ENCODE data around the gene TFPT. TPM values are rescaled to one million over a fixed set of nuclear protein-coding genes. Genes with fewer than 3 reads are reported as not detected.

Gene TFPT, protein sequence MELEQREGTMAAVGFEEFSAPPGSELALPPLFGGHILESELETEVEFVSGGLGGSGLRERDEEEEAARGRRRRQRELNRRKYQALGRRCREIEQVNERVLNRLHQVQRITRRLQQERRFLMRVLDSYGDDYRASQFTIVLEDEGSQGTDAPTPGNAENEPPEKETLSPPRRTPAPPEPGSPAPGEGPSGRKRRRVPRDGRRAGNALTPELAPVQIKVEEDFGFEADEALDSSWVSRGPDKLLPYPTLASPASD
- 10 to 100 TPM in 3 of 4 donors, 1 to 10 TPM in 1; 7.5 to 18.1 (median 17.5) TPM for total RNA-seq

DNA sequence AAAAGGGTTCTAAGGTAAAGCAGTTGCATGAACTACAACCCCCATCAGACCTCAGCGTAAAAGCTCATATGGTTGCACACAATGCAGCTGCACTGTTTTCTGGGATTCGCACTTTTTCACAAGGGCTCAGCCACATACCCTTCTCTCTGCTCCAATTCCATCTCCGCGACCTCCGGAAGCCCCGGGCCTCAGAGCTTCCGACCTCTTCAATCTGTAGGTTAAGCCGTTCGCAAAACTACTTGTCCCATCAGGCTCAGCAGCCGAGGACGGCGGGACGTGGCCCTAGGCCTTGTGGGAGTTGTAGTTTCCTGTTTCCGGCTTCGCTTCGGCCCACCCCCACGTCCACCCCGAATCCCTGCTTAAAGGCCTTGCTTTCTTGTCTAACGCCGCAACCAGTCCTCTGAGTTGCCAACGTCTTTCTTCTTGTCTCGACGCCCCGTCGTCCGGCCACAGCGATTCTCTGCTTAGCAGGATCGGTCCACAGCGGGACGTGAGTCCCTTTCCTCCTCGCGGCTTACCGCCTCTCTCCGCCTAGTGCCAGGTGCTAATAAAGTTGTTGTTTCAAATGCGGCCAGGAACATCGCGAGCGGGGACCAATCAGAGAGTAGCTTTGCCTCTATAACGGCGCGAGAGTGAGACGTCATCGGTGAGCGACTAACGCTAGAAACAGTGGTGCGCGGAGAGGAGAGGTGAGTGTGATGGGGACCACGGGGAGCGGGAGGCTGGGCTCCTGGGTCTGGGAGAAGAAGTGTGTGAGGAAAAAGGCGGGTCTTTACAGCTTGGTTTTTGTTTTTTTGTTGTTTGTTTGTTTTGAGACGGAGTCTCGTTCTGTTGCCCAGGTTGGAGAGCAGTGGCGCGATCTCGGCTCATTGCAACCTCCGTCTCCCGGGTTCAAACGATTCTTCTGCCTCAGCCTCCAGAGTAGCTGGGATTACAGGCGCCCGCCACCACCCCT is at the start of gene TFPT, which contains the start of gene PRPF31:
Gene TFPT (minus strand): TSS at position 549 of the 955 bp plus-strand sequence. CDS start 388 bp downstream, at position 161.
Gene PRPF31 (plus strand): TSS at position 646 of the 955 bp plus-strand sequence. CDS start 2,525 bp downstream, outside the sequence.
- H3K4me1 ChIP-seq: peaks cover 21% of the 10 kb centered on the region in 2 donors
- H3K4me3 ChIP-seq: peak within 1 kb of the TSS; percentile 69 to 98 (median 91)
- no peaks in the 10 kb centered on the region for H3K9me3 ChIP-seq
- H3K27ac ChIP-seq: peak within 1 kb of the TSS; percentile 87 to 99 (median 90)
- H3K36me3 ChIP-seq: peaks cover 0 to 31% of the 10 kb centered on the region in 2 donors
- in situ Hi-C loops (cut with MboI; ENCODE audit: low sequenced_read_pairs in 4 of 4) (loop anchor here in 1 of 4 donors (10.0 to 25.0 kb wide), 2 partner anchors 141 to 997 kb away; partner anchors contain the start of gene PPP1R12C), intact Hi-C loops (cut with DNase I; ENCODE audit: low total_unique reads) (loop anchor here (1.0 kb wide), 4 partner anchors 13 to 349 kb away; partner anchors contain the start of gene NDUFA3)
- DNase-seq (peak; percentile 94 to 95), ATAC-seq (peak; percentile 95 to 97)
- no peaks in the 10 kb centered on the region for H3K27me3 ChIP-seq
- peak in 1 of 5 experiments; percentile 24 for TF ChIP-seq CTCF (IDR thresholded peaks at IDR 0.05 in 4 of 5, conservative IDR thresholded peaks at IDR 0.05 in 1 of 5)
- TF ChIP-seq POLR2A (IDR thresholded peaks at IDR 0.05): peak; percentile 63 to 76

- DNase-seq: no peak
- no peak overlapping the region for H3K4me3 ChIP-seq
- in situ Hi-C loops (cut with MboI; ENCODE audit: low sequenced_read_pairs in 4 of 4): loop anchor here in 2 of 4 donors (5.0 kb wide), 1 partner anchor 67 kb away; no protein-coding TSS in a partner anchor
- peaks cover 16 to 17% (median 17%) of the 10 kb centered on the region in 3 donors for H3K27me3 ChIP-seq
- no peaks in the 10 kb centered on the region for H3K9me3 ChIP-seq
- ATAC-seq: no peak
- no peak overlapping the region for H3K27ac ChIP-seq
- no peak for TF ChIP-seq POLR2A (IDR thresholded peaks at IDR 0.05)
- TF ChIP-seq CTCF (IDR thresholded peaks at IDR 0.05 in 4 of 5, conservative IDR thresholded peaks at IDR 0.05 in 1 of 5): no peak
- intact Hi-C loops (cut with DNase I; ENCODE audit: low total_unique reads): loop anchor here (5.0 to 10.0 kb wide), 2 partner anchors 227 to 300 kb away; partner anchors contain the start of gene LENG9
- H3K4me1 ChIP-seq: peaks cover 13 to 28% of the 10 kb centered on the region in 2 donors
- H3K36me3 ChIP-seq: no peaks in the 10 kb centered on the region
Observed at GRCh38 chr19:54165222-54165621, 49.8 kb upstream of the TFPT start.

- H3K4me1 ChIP-seq: peaks cover 15 to 31% of the 10 kb centered on the region in 2 donors
- in situ Hi-C loops (cut with MboI; ENCODE audit: low sequenced_read_pairs in 4 of 4) (loop anchor here in 3 of 4 donors (5.0 kb wide), 1 partner anchor 68 kb away; no protein-coding TSS in a partner anchor), intact Hi-C loops (cut with DNase I; ENCODE audit: low total_unique reads) (loop anchor here (5.0 to 10.0 kb wide), 3 partner anchors 38 to 300 kb away; partner anchors contain the start of genes LENG9 and RPS9)
- H3K9me3 ChIP-seq: no peaks in the 10 kb centered on the region
- no peak overlapping the region for H3K4me3 ChIP-seq
- H3K27ac ChIP-seq: no peak overlapping the region
- ATAC-seq (no peak), DNase-seq (no peak)
- H3K36me3 ChIP-seq: no peaks in the 10 kb centered on the region
- peaks cover 16 to 17% (median 17%) of the 10 kb centered on the region in 3 donors for H3K27me3 ChIP-seq
- TF ChIP-seq POLR2A (IDR thresholded peaks at IDR 0.05) (no peak), CTCF (IDR thresholded peaks at IDR 0.05 in 4 of 5, conservative IDR thresholded peaks at IDR 0.05 in 1 of 5) (no peak)
Observed at GRCh38 chr19:54164369-54165068, 49.1 kb upstream of the TFPT start.

- Histone ChIP-seq H3K4me3 (peak overlapping the region in 2 of 4 donors; percentile 46 to 57), H3K4me1 (peaks cover 23 to 39% of the 10 kb centered on the region in 2 donors), H3K27me3 (peaks cover 16 to 17% (median 17%) of the 10 kb centered on the region in 3 donors), H3K27ac (no peak overlapping the region), H3K9me3 (no peaks in the 10 kb centered on the region), H3K36me3 (peaks cover 0 to 4% of the 10 kb centered on the region in 2 donors)
- no peak for DNase-seq
- no peak for ATAC-seq
- intact Hi-C loops (cut with DNase I; ENCODE audit: low total_unique reads): loop anchor here (5.0 to 10.0 kb wide), 2 partner anchors 39 to 302 kb away; partner anchors contain the start of genes LENG9 and RPS9
- in situ Hi-C loops (cut with MboI; ENCODE audit: low sequenced_read_pairs in 4 of 4): loop anchor here in 1 of 4 donors (5.0 kb wide), 1 partner anchor 69 kb away; no protein-coding TSS in a partner anchor
- TF ChIP-seq POLR2A (IDR thresholded peaks at IDR 0.05) (no peak), CTCF (IDR thresholded peaks at IDR 0.05 in 4 of 5, conservative IDR thresholded peaks at IDR 0.05 in 1 of 5) (no peak)
Observed at GRCh38 chr19:54162884-54163283, 47.4 kb upstream of the TFPT start.

Measured in gastrocnemius medialis (tissue), 4 donors.